ENCODE data around the gene TNFAIP8L3.
"Not testable (repeated sequence)": the region's sequence is repeated elsewhere in the genome, so short reads cannot be mapped to it uniquely, and the experiment has no call there.

The TNFAIP8L3 gene

GRCh38 chr15:51094606-51095569, at the start of gene TNFAIP8L3:
TSS of gene TNFAIP8L3 (minus strand) at chr15:51094906. CDS start at chr15:51094595, 311 bp downstream.
- no peak for FAIRE-seq

- no peak for FAIRE-seq
These were observed 49.4 kb upstream of the TNFAIP8L3 start for GRCh38 chr15:51144021-51144532.

GRCh38 chr15:51140347-51140746, 45.6 kb upstream of the TNFAIP8L3 start:
- not testable (repeated sequence) for FAIRE-seq

- no peak for FAIRE-seq
These were observed 44.4 kb upstream of the TNFAIP8L3 start for GRCh38 chr15:51139091-51139490.

- FAIRE-seq, result no peak
These were observed 43.2 kb upstream of the TNFAIP8L3 start for GRCh38 chr15:51137880-51138430.

GRCh38 chr15:51137024-51137423, 42.3 kb upstream of the TNFAIP8L3 start:
- no peak for FAIRE-seq

- FAIRE-seq, result no peak
These were observed 40.6 kb upstream of the TNFAIP8L3 start for GRCh38 chr15:51135276-51135675.

- FAIRE-seq, result no peak
These were observed 39.9 kb upstream of the TNFAIP8L3 start for GRCh38 chr15:51134416-51135199.

- no peak for FAIRE-seq
These were observed 38.5 kb upstream of the TNFAIP8L3 start for GRCh38 chr15:51133140-51133765.

GRCh38 chr15:51132384-51133139, 37.9 kb upstream of the TNFAIP8L3 start:
- FAIRE-seq, result no peak

- no peak for FAIRE-seq
These were observed 37.0 kb upstream of the TNFAIP8L3 start for GRCh38 chr15:51131596-51132290.

- no peak for FAIRE-seq
These were observed 35.6 kb upstream of the TNFAIP8L3 start for GRCh38 chr15:51130344-51130743.

- FAIRE-seq, result no peak
These were observed 35.0 kb upstream of the TNFAIP8L3 start for GRCh38 chr15:51129535-51130188.

- no peak for FAIRE-seq
These were observed 34.0 kb upstream of the TNFAIP8L3 start for GRCh38 chr15:51128701-51129100.

GRCh38 chr15:51126842-51127241, 32.1 kb upstream of the TNFAIP8L3 start:
- FAIRE-seq, result no peak

- FAIRE-seq, result peak; percentile 80
These were observed 28.3 kb upstream of the TNFAIP8L3 start for GRCh38 chr15:51123002-51123401.

- FAIRE-seq, result no peak
These were observed 27.0 kb upstream of the TNFAIP8L3 start for GRCh38 chr15:51121631-51122225.

GRCh38 chr15:51121118-51121517, 26.4 kb upstream of the TNFAIP8L3 start:
- no peak for FAIRE-seq

- FAIRE-seq, result no peak
These were observed 24.4 kb upstream of the TNFAIP8L3 start for GRCh38 chr15:51119120-51119519.

- FAIRE-seq, result no peak
These were observed 22.6 kb upstream of the TNFAIP8L3 start for GRCh38 chr15:51117270-51117669.
